Measurements from ENCODE around the gene STARD8.

STARD8 gene

DNA sequence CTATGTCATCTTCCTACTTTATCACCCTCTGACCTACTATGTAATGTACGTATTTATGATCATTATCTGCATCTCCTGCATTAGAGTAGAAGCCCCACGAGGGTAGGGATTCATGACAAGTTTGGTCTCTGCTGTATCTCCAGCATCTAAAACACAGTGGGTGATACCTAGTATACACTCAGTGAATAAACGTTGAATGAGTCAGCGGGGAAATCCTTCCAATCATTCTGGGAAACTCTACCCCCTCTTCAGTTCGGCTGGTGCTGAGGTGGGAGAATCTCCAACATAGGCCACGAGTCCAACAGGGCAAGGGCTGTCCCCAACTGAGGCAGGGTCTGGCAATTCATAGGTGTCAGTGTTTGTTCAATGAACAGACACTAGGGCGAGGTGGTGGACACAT lies 106.9 kb downstream of the STARD8 start:
- DNase-seq = no peak

DNA sequence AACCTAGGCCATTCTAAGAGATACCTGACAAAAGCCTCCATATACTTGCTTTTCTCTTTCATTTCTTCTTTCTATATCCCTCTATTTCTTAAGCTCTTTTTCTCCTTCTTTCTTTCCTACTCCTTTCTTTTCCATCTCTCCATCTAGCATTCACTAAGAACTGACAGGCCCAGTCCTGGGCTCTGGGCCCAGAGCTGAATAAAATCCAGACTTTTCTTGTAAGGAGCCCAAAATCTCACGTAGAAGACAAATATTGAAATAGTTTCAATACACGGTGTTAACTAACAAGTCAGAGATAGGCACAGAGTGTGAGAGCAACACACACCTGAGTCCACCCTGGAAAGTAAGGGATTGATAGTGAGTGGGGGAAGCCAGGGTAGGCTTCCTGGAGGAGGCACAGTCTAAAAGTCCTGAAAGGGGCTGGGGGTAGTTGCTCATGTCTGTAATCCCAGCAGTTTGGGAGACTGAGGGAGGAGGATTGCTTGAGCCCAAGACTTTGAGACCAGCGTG lies 108.2 kb downstream of the STARD8 start:
- DNase-seq = no peak

DNA sequence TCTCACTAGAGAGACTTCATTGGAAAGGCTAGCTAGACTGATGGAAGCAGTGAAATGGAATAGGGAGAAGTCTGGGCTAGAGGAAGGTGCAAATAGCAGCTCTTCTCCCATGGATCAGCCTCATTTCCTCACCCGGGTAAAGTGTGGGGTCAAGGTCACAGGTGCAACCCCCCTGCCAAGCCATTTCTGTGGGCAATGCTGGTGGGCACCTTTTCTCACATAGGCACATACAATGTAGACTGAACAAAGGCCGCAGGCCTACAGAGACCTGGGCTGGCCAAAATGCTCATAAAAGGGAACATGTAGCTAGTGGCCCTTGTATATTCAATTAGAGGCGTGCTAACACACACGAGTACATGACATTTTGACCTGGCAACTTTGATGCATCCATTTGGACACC lies 109.9 kb downstream of the STARD8 start:
- DNase-seq = no peak

DNA sequence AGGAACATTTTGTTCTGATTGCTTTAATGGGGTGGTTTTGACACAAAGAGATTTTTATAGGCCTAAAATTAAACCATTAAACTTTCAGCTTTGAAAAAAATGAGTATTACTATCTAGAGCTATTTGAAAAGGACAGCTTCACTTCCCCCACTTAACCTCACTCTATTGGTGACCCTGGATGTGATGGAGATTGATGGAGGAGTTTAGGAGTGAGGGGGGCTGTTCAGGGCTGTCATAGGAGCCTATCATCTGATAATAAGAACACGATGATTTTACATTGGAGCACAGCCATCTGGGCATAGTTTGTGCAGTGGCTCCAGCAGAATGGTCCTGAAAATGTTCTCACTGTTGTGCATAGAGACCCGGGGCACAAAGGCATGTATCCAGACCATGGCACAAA lies 110.3 kb downstream of the STARD8 start:
- no peak for DNase-seq

GRCh38 chrX:68758671-68759070 lies 111.2 kb downstream of the STARD8 start:
- DNase-seq = no peak

GRCh38 chrX:68761086-68761485 lies 113.6 kb downstream of the STARD8 start:
- no peak for DNase-seq

DNA sequence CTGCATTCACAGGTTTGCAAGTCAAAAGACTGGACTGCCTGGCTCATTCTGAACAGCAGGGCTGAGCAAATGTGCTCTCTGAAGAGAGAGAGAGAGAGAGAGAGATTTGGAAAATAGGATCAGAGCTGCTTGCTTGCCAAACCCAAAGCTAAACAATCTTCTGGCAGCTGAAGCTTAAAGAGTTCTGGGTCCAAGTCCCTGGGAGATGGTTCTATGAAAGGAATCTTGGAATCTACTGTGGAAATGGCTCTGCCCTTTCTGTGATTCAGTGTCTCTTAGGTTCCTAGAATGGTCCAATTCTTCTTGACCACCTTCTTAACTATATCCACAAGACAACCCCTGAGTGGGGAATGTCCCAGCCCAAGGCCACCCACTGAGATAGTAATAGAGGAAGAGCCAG lies 115.3 kb downstream of the STARD8 start:
- no peak for DNase-seq

GRCh38 chrX:68763481-68763880 lies 116.0 kb downstream of the STARD8 start:
- DNase-seq = no peak
